HG03025 (cell line): ENCODE data around the gene TMEM168.
"Not testable (repeated sequence)": the region's sequence is repeated elsewhere in the genome, so short reads cannot be mapped to it uniquely, and the experiment has no call there.

Source experiments
- ATAC-seq: cut with Tn5 transposase; IDR thresholded peaks from one replicate; pipeline ENCODE4 v1.9.1; 2021; ENCODE audit warnings: mild to moderate bottlenecking, moderate library complexity; ENCODE audit not compliant: unreplicated experiment, low FRiP score

Gene TMEM168

DNA sequence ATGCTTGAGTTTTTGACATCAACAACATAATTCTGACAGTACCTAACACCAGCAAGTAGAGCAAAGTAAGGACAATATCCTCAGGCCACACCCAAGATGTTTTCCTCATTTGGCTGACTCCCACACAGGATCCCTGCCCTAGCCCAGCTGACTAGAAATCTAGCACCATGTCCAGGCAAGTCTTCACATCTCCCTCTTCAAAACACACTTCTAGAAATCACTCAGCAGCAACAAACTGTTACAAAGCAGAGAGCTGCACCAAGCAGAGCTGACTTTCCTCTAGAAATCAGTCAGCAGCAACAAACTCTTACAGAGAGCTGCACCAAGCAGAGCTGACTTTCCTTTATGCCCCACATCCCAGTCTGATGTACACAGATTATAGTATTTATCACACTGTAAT, 7.7 kb downstream of the TMEM168 start:
- ATAC-seq: peak; percentile 89

DNA sequence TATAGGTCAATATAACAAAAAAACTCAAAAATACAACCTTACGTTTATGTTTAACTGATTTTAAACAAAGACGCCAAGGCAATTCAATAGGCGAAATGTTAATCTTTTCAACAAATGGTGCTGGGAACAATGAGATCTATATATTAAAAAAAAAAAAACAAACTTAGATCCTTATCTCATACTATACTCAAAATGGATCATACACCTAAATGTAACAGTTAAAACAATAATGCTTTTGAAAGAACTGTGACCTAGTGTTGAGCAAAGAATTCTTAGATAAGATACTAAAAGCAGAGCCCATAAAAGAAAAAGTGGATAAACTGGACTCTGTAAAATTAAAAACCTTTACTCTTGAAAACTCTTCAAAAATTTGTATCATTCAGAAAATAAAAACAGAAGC, 8.6 kb downstream of the TMEM168 start:
- no peak for ATAC-seq

- ATAC-seq: no peak
Measured at GRCh38 chr7:112781110-112781509, 9.1 kb downstream of the TMEM168 start.

GRCh38 chr7:112779667-112780066, 10.5 kb downstream of the TMEM168 start:
- no peak for ATAC-seq

DNA sequence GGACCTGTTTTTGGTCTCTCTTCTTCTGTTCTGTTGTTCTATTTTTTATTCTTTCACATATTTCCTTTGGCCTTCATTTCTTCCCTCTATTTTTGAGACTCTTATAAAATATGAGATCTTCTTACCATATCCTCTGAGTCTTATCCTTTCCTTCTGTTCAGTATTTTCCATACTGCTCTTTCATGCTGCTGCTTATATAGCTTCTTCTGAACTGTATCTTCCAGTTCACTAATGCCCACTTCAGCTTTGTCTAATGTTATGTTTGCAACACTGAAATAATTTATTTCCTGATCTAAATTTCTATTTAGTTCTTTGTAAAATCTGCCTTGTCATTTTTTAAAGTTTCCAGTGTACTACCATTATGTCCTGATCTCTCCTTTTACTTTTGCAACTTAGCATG, 12.8 kb downstream of the TMEM168 start:
- ATAC-seq: no peak

GRCh38 chr7:112771166-112771565, 19.0 kb downstream of the TMEM168 start:
- ATAC-seq: no peak

DNA sequence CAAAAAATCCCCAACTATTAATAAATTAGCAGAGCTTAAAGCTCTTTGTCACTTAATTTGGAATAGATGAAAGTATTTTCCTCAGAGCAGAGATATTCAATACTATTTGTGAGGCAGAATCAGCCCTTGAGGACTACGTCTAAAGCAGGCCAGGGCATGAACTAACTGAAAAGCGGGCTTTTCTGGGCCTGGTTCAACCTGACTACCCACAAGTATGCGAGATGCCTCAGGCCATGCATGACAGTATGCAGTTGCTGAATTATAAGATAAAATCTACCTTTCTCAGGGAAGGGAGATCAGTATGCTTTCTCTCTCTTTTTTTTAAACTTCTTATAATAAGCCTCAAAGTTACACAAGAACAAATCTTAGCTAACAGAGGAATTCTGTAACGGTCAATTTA, 20.1 kb downstream of the TMEM168 start:
- no peak for ATAC-seq

DNA sequence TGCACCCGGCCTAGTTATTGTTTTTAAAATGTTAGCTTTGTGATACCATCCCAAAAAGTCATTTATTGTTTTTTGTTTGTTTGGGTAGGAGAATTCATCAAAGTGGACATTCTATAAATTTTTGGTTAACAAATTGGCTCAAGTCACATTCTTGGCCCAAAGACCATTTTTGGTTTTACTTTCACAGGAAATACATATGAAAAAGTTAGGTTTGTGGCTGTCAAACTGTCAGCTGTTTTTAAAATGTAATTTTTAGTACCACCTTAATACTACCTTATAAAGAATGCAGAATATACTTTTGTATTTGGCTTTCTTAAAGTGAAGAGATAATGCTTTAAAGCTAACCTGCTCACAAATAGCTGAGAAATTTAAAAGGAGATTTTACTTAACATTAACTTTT, 25.1 kb downstream of the TMEM168 start:
- no peak for ATAC-seq

DNA sequence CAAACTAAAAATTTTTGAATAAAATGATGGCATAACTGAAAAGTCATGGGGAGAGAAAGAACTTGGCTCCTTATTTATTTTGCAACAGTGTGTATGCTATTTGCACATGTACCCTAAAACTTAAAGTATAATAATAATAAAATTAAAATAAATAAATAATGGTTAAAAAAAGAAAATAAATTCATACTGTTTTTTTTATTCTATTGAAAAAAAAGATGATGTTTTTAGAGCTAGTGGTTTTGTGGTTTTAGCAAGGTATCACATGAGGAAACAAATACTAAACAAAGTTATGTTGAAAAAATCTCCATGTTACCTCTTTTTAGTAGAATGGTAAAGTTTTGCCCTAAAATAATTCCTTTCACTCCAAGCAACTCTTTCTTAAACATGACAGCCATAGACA, 26.2 kb downstream of the TMEM168 start:
- ATAC-seq: no peak

- ATAC-seq: no peak
Measured at GRCh38 chr7:112763298-112763697, 26.9 kb downstream of the TMEM168 start.

- ATAC-seq: no peak
Measured at GRCh38 chr7:112759905-112760304, 30.3 kb downstream of the TMEM168 start.

- no peak for ATAC-seq
Measured at GRCh38 chr7:112757337-112757736, 32.9 kb downstream of the TMEM168 start.

GRCh38 chr7:112753298-112753697, 36.9 kb downstream of the TMEM168 start:
- ATAC-seq: no peak

- ATAC-seq: no peak
Measured at GRCh38 chr7:112752576-112752975, 37.6 kb downstream of the TMEM168 start.

DNA sequence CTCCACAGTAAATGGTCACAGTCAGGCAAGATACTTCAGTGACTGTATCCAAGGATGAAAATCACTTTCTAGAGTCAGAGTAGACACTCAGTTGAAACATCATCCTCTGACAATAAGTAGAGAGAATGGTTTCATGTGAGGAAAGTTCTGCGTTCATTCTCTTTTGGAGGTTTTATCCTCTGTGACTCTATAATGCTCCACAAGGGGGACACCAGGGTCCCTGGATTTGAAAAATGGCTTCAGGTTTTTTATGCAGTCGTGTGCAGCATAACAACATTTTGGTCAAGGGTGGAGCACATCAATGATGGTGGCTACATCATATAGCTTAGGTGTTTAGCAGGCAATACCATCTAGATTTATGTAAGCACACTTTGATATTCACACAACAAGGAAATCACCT, 40.4 kb downstream of the TMEM168 start:
- no peak for ATAC-seq

DNA sequence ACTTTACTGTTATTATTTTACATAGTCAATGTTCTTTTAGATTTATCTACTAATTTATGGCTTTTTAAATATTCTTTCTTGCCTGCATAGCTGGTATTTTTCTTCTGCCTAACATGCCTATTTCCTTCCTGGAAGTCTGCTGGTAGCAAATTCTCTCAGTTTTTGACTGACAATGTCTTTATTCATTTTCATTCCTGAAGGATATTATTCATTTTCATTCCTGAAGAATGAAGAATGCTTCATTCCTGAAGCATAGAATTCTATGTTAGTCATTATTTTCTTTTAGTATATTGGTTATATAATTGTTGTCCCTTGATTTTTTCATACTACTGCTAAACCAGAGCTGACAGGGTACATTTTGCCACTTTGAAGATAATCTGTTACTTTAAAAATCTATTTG, 41.8 kb downstream of the TMEM168 start:
- ATAC-seq: no peak

DNA sequence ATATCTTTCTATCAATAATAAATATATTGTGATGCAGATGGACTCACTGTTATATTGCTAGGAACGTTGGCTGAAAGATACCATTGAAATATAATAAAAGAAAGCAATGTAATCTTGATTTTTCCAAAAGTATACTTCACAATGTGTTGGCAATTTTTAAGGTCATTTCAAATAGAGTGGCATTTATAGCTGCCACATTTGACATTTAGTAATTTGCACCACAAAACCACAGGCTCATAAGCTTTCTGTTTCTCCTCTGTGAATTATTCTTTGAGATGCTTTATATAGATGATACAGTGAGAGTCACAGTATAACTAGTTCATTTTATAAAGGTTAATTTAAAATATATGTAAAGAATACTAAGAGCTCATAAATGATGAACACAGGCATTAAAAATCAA, 44.6 kb downstream of the TMEM168 start:
- ATAC-seq: no peak

DNA sequence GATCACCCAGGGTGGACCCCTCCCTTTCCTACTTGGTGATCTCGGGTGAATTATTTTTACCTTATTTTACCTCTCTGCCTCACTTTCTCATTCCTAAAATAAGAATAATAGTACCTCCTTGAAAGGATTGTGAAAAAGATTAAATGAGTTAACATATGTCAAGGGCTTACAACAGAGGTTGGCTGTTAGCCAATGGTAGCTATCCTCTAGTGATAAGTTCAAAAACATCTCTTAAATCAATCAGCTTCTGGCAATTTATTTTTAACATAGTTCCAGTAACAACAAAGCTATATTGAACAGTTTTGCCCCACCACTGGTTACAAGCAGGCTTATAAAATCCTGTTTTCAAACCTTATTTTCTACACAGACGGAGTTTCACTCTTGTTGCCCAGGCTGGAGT, 45.4 kb downstream of the TMEM168 start:
- no peak for ATAC-seq

- ATAC-seq: no peak
Measured at GRCh38 chr7:112743811-112744210, 46.4 kb downstream of the TMEM168 start.

- ATAC-seq: no peak
Measured at GRCh38 chr7:112740667-112741066, 49.5 kb downstream of the TMEM168 start.

- ATAC-seq: no peak
Measured at GRCh38 chr7:112739436-112740180, 50.6 kb downstream of the TMEM168 start.

DNA sequence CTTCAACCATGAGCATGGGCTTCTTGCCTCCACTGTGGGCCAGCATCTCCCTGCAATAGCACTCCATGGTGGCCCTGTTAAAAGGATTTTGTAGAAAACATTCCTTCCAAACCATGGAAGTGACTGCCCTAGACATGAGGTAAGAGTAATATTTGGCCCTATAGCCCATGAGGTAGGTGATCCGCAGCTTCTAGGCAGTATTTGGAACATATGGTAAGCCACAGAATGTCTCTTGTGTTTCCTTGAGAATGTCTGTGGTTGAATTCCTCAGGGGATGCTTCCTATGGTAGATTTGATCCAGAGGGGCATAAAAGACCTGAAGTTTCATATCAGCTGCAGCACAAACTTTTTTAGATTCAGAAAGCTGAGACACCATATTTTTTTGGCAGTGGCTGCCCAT, 54.9 kb downstream of the TMEM168 start:
- no peak for ATAC-seq

DNA sequence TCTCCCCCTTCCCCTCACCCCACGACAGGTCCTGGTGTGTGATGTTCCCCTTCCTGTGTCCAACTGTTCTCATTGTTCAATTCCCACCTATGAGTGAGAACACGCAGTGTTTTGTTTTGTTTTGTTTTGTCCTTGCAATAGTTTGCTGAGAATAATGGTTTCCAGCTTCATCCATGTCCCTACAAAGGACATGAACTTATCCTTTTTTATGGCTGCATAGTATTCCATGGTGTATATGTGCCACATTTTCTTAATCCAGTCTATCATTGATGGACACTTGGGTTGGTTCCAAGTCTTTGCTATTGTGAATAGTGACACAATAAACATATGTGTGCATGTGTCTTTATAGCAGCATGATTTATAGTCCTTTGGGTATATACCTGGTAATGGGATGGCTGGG, 58.9 kb downstream of the TMEM168 start:
- ATAC-seq: not testable (repeated sequence)
